C4-2B (cell line): ENCODE results near the gene OR6N2.

Experiments
- H3K27ac ChIP-seq: fragments of 450-650 bp; 2 replicates; pipeline ENCODE4 v1.5.1; 2017
- CTCF ChIP-seq: fragments of 450-650 bp; conservative IDR thresholded peaks from 2 replicates; pipeline ENCODE4 v1.5.1; 2017; ENCODE audit warnings: mild to moderate bottlenecking
- ZFX ChIP-seq: fragments of 450-650 bp; IDR thresholded peaks from 2 replicates; pipeline ENCODE4 v1.6.1; 2017

Gene OR6N2

GRCh38 chr1:158813164-158813563 is 32.2 kb upstream of the OR6N2 start:
- H3K27ac ChIP-seq: no peak overlapping the region
- no peak for TF ChIP-seq CTCF

GRCh38 chr1:158812336-158812735 is 31.3 kb upstream of the OR6N2 start:
- TF ChIP-seq CTCF (no peak), ZFX (no peak)
- no peak overlapping the region for H3K27ac ChIP-seq

GRCh38 chr1:158810311-158810710 is 29.3 kb upstream of the OR6N2 start:
- H3K27ac ChIP-seq: no peak overlapping the region
- TF ChIP-seq ZFX (no peak), CTCF (no peak)

GRCh38 chr1:158809862-158810261 is 28.9 kb upstream of the OR6N2 start:
- H3K27ac ChIP-seq: no peak overlapping the region
- TF ChIP-seq ZFX: no peak
- no peak for TF ChIP-seq CTCF

GRCh38 chr1:158809256-158809655 is 28.3 kb upstream of the OR6N2 start:
- H3K27ac ChIP-seq: no peak overlapping the region
- TF ChIP-seq ZFX: no peak
- no peak for TF ChIP-seq CTCF

- no peak for TF ChIP-seq ZFX
- TF ChIP-seq CTCF: no peak
- H3K27ac ChIP-seq: no peak overlapping the region
These were observed 26.0 kb upstream of the OR6N2 start for GRCh38 chr1:158806916-158807536.

- H3K27ac ChIP-seq: no peak overlapping the region
- no peak for TF ChIP-seq ZFX
- no peak for TF ChIP-seq CTCF
These were observed 22.7 kb upstream of the OR6N2 start for GRCh38 chr1:158803678-158804077.
